GM20000 (cell line): ENCODE measurements around the gene NCKAP5.

Source experiments
- DNase-seq: peaks from one replicate; pipeline ENCODE4 v3.0.0; 2012; ENCODE audit warnings: low spot score
- CTCF ChIP-seq: IDR thresholded peaks from 2 replicates; pipeline ENCODE4 v1.5.1; 2012; ENCODE audit warnings: mild to moderate bottlenecking, control low read depth; ENCODE audit errors: extremely low read depth, missing control alignments

The NCKAP5 gene

DNA sequence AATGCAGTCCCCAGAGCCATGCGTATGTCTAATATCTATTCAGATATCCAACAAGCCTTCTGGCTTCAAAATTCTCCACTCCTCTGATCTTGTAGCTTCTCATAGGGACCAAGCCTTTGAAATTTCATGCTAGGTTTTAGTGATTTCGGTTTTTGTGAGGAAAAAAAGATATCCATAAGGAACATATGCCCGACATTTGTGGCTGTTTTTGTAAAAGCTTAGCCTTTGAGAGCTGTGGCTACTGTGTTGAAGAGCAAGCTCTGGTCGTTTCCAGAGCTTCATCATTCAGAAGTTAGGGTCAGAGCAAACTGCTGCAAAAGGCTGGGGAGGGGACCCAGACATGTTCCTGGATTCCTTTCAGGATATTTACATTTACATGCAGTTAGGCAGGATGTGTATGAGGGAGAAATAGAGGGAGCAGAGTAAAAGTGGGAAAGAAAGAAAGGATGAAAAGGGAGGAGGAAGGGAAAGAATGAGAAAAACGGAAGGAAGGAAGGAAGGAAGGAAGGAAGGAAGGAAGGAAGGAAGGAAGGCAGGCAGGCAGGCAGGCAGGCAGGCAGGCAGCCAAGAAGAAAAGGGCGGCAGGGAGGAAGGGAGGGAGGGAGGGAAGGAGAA is 70.2 kb downstream of the NCKAP5 start:
- no peak for TF ChIP-seq CTCF
- no peak for DNase-seq

DNA sequence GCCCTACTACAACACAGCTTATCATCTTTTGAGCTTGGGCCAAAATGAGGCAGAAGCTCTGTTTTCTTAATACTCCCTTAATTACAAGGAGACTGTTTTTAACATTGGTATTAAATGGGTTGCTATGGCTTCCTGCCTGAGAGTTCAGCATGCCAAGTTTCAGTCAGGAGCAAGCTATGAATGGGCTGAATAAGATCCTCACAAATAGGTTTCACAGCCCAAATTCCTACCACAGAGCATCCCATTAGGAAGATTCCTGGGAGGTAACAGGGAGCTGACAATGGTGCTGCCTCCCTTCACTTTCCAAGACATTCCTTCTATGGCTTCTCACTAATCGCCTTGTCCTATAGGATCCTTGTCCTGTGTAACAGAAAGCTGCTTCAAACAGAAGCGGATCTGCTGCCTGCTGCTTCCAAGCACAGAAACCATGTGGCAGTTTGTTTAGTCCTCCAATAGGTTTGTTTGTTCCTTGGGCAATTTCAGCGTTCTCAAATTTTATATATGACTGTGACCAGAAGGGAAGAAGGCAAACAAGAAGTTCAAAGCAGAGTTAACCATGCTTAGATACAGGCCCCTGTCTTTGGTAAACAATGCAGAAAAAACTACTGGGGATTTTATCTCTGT is 70.9 kb downstream of the NCKAP5 start:
- no peak for DNase-seq
- TF ChIP-seq CTCF, result no peak

- no peak for DNase-seq
- no peak for TF ChIP-seq CTCF
Observed at GRCh38 chr2:133496501-133497269, 71.6 kb downstream of the NCKAP5 start.

GRCh38 chr2:133495226-133495625 is 73.0 kb downstream of the NCKAP5 start:
- TF ChIP-seq CTCF, result no peak
- DNase-seq, result no peak

- TF ChIP-seq CTCF, result no peak
- no peak for DNase-seq
Observed at GRCh38 chr2:133492719-133493380, 75.4 kb downstream of the NCKAP5 start.

DNA sequence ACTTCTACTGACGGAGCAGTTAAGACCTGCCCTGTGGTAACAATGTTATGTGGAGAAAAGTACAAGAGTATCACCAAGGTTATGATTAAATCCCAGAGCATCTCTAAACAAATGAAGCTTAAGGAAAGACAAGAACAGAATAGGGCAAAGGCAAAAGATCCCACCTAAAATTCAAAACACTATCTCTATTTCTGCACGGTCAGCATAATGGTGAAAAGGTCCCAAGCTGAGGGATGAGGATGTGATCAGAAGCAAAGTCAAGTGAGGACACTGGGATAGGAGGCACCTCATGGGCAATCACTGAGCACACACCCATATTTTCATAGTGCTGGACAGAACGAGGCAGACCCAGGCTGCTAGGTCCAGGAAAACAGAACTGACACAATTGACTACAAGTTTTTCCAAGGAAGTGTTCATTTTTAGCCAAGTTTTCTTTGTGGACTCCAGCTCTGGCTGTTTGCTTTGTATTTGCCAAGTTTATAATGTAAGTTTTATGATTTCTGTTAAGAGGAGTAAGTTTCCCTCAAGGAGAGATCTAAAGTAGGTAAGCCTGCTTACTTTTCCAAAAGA is 77.8 kb downstream of the NCKAP5 start:
- no peak for DNase-seq
- no peak for TF ChIP-seq CTCF
